ENCODE results near the gene WDR7.

- no peak for TF ChIP-seq CTCF (IDR thresholded peaks at IDR 0.05)
- TF ChIP-seq ZFX (IDR thresholded peaks at IDR 0.05; ENCODE audit: borderline replicate concordance): no peak
These were observed 422.5 kb downstream of the WDR7 start for GRCh38 chr18:57073501-57074187.
